HepG2 (cell line): ENCODE measurements around the gene SLC9A9. TPM values are rescaled to one million over a fixed set of nuclear protein-coding genes. Genes with fewer than 3 reads are reported as not detected.

Experiments
- ATAC-seq: fragments of 200-7000 bp; cut with Tn5 transposase; 3 replicates; pipeline ENCODE4 v1.9.1; 2020; ENCODE audit warnings: mild to moderate bottlenecking, moderate library complexity
- BruUV-seq: library from RNA; stranded (reverse); fragments of 400-500 nt; replicated peaks from 2 replicates; lab custom pipeline; 2021; lab: Mats Ljungman, UMichigan
- CTCF ChIA-PET: fragments of 300-600 bp; formaldehyde crosslinking; extraction: SDS; loops from one replicate; lab custom pipeline; 2021; ENCODE audit warnings: low total read pairs, inconsistent platforms, low intra/inter-chr PET ratio; lab: Yijun Ruan, JAX
- POLR2A ChIA-PET: fragments of 350-600 bp; sonication (Branson Sonifier 250); formaldehyde crosslinking; loops from one replicate; lab custom pipeline; 2020; ENCODE audit warnings: antibody characterized with exemption, inconsistent platforms; lab: Yijun Ruan, JAX
- DNase-seq: peaks from one replicate; pipeline ENCODE4 v3.0.0-alpha.2; 2015; ENCODE audit warnings: low spot score
- FAIRE-seq: peaks from 3 replicates; lab custom pipeline; 2011; peaks lifted over from hg19 to GRCh38; lab: Jason Lieb, UNC
- H2AFZ ChIP-seq: one replicate; pipeline ENCODE4 v1.6.1; 2011; ENCODE audit warnings: low read length, inconsistent platforms
- H3K27ac ChIP-seq: fragments of 300-600 bp; 3 replicates; pipeline ENCODE4 v1.8.0; 2011; ENCODE audit warnings: mixed run types, mild to moderate bottlenecking, mixed read lengths, low read length, inconsistent platforms; ENCODE audit not compliant: insufficient read depth; ENCODE audit errors: extremely low read length
- H3K27me3 ChIP-seq, 2 experiments: fragments of 200-600 bp in 1 of 2; 2 replicates in 1 of 2; 3 replicates in 1 of 2; pipeline versions ENCODE4 v1.6.0 to v1.8.0; 2011; ENCODE audit warnings: low read length in 2 of 2, mild to moderate bottlenecking in 2 of 2, moderate library complexity in 2 of 2, inconsistent platforms in 1 of 2; ENCODE audit not compliant: insufficient read depth in 2 of 2, control insufficient read depth in 1 of 2
- H3K36me3 ChIP-seq, 2 experiments: fragments of 200-600 bp in 1 of 2; replicated peaks in 1 of 2; 2 replicates in 1 of 2; 3 replicates in 1 of 2; pipeline versions ENCODE4 v1.5.1 to v1.8.0; 2011; ENCODE audit warnings: low read length in 2 of 2, inconsistent platforms in 1 of 2; ENCODE audit not compliant: insufficient read depth in 2 of 2, control insufficient read depth in 1 of 2
- H3K4me1 ChIP-seq: 2 replicates; pipeline ENCODE4 v1.5.1; 2012; ENCODE audit warnings: low read length, inconsistent platforms; ENCODE audit not compliant: insufficient read depth
- H3K4me2 ChIP-seq: 2 replicates; pipeline ENCODE4 v1.6.0; 2011; ENCODE audit warnings: low read depth, low read length, inconsistent platforms
- H3K4me3 ChIP-seq, 3 experiments: fragments of 200-600 bp in 1 of 3; sonication (generic), shearing (Covaris generic) in 1 of 3; replicated peaks in 1 of 3; 2 replicates each; pipeline ENCODE4 v1.5.1; 2011 to 2016; ENCODE audit warnings: low read length in 3 of 3, inconsistent platforms in 2 of 3, low read depth in 2 of 3, mild to moderate bottlenecking in 2 of 3, control low read depth in 1 of 3, mixed read lengths in 1 of 3; ENCODE audit not compliant: insufficient read depth in 1 of 3
- H3K79me2 ChIP-seq: one replicate; pipeline ENCODE4 v1.6.1; 2011; ENCODE audit warnings: low read length, inconsistent platforms; ENCODE audit not compliant: insufficient read depth
- H3K9ac ChIP-seq: 2 replicates; pipeline ENCODE4 v1.6.0; 2011; ENCODE audit warnings: mild to moderate bottlenecking, low read depth, low read length, inconsistent platforms; ENCODE audit not compliant: insufficient read depth
- H3K9me3 ChIP-seq: 2 replicates; pipeline ENCODE4 v1.5.1; 2012; ENCODE audit warnings: mild to moderate bottlenecking, low read length
- H4K20me1 ChIP-seq: 2 replicates; pipeline ENCODE4 v1.6.0; 2011; ENCODE audit warnings: inconsistent platforms, mild to moderate bottlenecking, low read length, moderate library complexity; ENCODE audit not compliant: insufficient read depth
- HDAC2 ChIP-seq: sonication (generic); formaldehyde crosslinking; IDR thresholded peaks from 2 replicates; pipeline ENCODE4 v1.4.0; 2020; ENCODE audit warnings: missing genetic modification reagents
- RFXANK ChIP-seq: IDR thresholded peaks from 2 replicates; pipeline ENCODE4 v1.6.1; 2016
- TGIF2 ChIP-seq: IDR thresholded peaks from 2 replicates; pipeline ENCODE4 v1.6.1; 2016; ENCODE audit warnings: control low read depth, missing compliant biosample characterization
- THAP7 ChIP-seq: sonication (generic); formaldehyde crosslinking; IDR thresholded peaks from 2 replicates; pipeline ENCODE4 v1.8.1; 2023; ENCODE audit warnings: mild to moderate bottlenecking, missing genetic modification reagents
- ZBTB8A ChIP-seq: sonication (generic); formaldehyde crosslinking; IDR thresholded peaks from 2 replicates; pipeline ENCODE4 v1.4.0; 2020; ENCODE audit warnings: mild to moderate bottlenecking, low read depth, missing genetic modification reagents, borderline replicate concordance
- ZFX ChIP-seq: sonication (generic); formaldehyde crosslinking; IDR thresholded peaks from 2 replicates; pipeline ENCODE4 v1.4.0; 2020; ENCODE audit warnings: mild to moderate bottlenecking, low read depth, missing genetic modification reagents, moderate library complexity
- ZNF234 ChIP-seq: sonication (generic); formaldehyde crosslinking; conservative IDR thresholded peaks from 2 replicates; pipeline ENCODE4 v1.5.1; 2020; ENCODE audit warnings: mild to moderate bottlenecking, missing genetic modification reagents
- ZNF484 ChIP-seq: sonication (generic); formaldehyde crosslinking; IDR thresholded peaks from 2 replicates; pipeline ENCODE4 v1.5.1; 2020; ENCODE audit warnings: mild to moderate bottlenecking, low read depth, missing genetic modification reagents, borderline replicate concordance
- ZNF609 ChIP-seq: sonication (generic); formaldehyde crosslinking; IDR thresholded peaks from 2 replicates; pipeline ENCODE4 v1.4.0; 2020; ENCODE audit warnings: mild to moderate bottlenecking, missing genetic modification reagents, borderline replicate concordance
- ZNF761 ChIP-seq: sonication (generic); formaldehyde crosslinking; conservative IDR thresholded peaks from 2 replicates; pipeline ENCODE4 v1.4.0; 2020; ENCODE audit warnings: mild to moderate bottlenecking, missing genetic modification reagents
- WGBS: methylation state at CpG from one replicate; pipeline ENCODE4 v1.1.6; 2017; ENCODE audit warnings: low lambda C conversion rate; 5-methylcytosine and 5-hydroxymethylcytosine counted together
- in situ Hi-C: cut with HindIII; loops from 2 replicates; pipeline ENCODE4 v1.10.0; 2017; ENCODE audit warnings: low pct_unique_long_range_greater_than_20kb; ENCODE audit not compliant: extremely low pct_ligation_motif_present
- intact Hi-C: fragments of 100-400 bp; cut with micrococcal nuclease; formaldehyde crosslinking; loops from one replicate; pipeline ENCODE4 v1.10.0; 2022; ENCODE audit not compliant: unreplicated experiment
- polyA plus RNA-seq, 8 experiments: library from polyadenylated mRNA; depleted of rRNA in 3 of 8; stranded (reverse) in 7 of 8; unstranded in 1 of 8; fragments of >200 nt; fragmentation: Illumina TruSeq in 4 of 8; extraction: Trizol in 4 of 8; gene quantifications; 2 replicates each; pipeline versions ENCODE4 v1.2.1 to v1.2.3, GENCODE V29; 2011 to 2016; ENCODE audit warnings: low read depth in 4 of 8, missing spikeins in 1 of 8, mixed read lengths in 1 of 8; ENCODE audit not compliant: insufficient read depth in 1 of 8
- total RNA-seq, 5 experiments: library from RNA; depleted of rRNA; stranded (reverse); fragments of >200 nt; fragmentation: Illumina TruSeq; extraction: Trizol; gene quantifications; 2 replicates each; pipeline ENCODE4 v1.2.3, GENCODE V29; 2016; ENCODE audit warnings: low read depth in 1 of 5

Gene SLC9A9
- total and polyA plus RNA-seq, 2 of the 13 experiments (the other 11 are each of a cell fraction or from before 2014, with no cell fraction given), result not detected

DNA sequence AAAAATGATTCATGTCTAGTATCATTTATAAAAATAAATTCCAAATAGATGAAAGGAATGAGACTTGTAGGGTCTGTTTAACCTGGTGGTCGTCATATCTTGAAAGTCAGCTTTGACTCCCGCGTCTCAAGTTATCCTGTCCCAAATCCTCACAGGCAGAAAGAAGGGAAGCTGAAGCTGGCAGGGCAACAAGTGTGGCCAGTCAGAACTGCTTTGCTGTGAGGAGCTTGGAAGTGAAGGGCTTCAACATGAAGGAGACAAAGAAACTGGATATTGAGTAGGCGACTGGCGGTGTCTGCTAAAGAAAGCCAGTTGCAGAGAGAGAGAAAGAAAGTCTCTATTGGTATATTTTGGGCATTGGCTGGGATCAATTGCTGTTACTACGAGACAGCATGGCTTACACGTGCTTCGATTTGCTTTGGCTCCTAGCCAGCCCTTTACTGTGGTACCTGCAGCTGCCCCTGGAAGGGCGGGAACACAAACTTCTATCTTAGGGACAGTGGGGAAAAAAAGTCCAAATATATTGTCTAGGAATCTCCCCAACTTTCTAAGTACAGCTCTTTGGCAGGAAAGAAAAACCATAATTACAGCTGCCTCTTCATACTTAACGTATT is 621.5 kb downstream of the SLC9A9 start:
- Histone ChIP-seq H4K20me1 (no peaks in the 10 kb centered on the region), H3K4me1 (no peaks in the 10 kb centered on the region), H3K79me2 (no peaks in the 10 kb centered on the region), H3K27ac (no peak overlapping the region), H3K27me3 (peaks cover 0 to 3% of the 10 kb centered on the region in 2 experiments; a peak in 1 of 5 replicates), H2AFZ (no peak overlapping the region), H3K36me3 (no peaks in the 10 kb centered on the region), H3K4me3 (no peak overlapping the region), H3K9me3 (no peaks in the 10 kb centered on the region), H3K9ac (no peak overlapping the region), H3K4me2 (no peak overlapping the region)
- 30% methylated on average over 10 of the region's 10 CpGs for whole genome bisulfite sequencing
- CTCF ChIA-PET, result no interaction called here
- in situ Hi-C loops, result no loop called here
- DNase-seq (no peak), ATAC-seq (no peak), FAIRE-seq (no peak)
- intact Hi-C loops, result no loop called here
- TF ChIP-seq THAP7 (no peak), ZNF484 (CRISPR knock-in tag) (no peak), ZNF761 (CRISPR knock-in tag) (no peak), ZBTB8A (no peak), TGIF2 (CRISPR knock-in tag) (no peak), HDAC2 (no peak), ZNF234 (CRISPR knock-in tag) (no peak), RFXANK (CRISPR knock-in tag) (no peak), ZFX (CRISPR knock-in tag) (no peak), ZNF609 (CRISPR knock-in tag) (no peak)
- no TSS peak for BruUV-seq
- POLR2A ChIA-PET, result no interaction called here
